Transverse colon (tissue), 4 donors: ENCODE results near the gene SLC9A1.
"Not testable (repeated sequence)": the region's sequence is repeated elsewhere in the genome, so short reads cannot be mapped to it uniquely, and the experiment has no call there.

Experiments used
- POLR2AphosphoS5 ChIP-seq, 3 donors: sonication (generic); formaldehyde crosslinking; IDR thresholded peaks; one replicate each; pipeline ENCODE4 v1.6.1; 2016; ENCODE audit warnings: antibody characterized with exemption in 3 of 3
- TF ChIP-seq, protein P1 (sequence below), 5 experiments: fragments of 200-600 bp in 3 of 5; fragments of 450-650 bp in 2 of 5; sonication (generic) in 3 of 5; IDR thresholded peaks; 1 replicate in 2 of 5; 2 replicates in 3 of 5; pipeline ENCODE4 v1.5.1; 2016 to 2017; ENCODE audit warnings: antibody characterized with exemption in 5 of 5, inconsistent platforms in 3 of 5, mild to moderate bottlenecking in 2 of 5, moderate library complexity in 1 of 5

DNA sequence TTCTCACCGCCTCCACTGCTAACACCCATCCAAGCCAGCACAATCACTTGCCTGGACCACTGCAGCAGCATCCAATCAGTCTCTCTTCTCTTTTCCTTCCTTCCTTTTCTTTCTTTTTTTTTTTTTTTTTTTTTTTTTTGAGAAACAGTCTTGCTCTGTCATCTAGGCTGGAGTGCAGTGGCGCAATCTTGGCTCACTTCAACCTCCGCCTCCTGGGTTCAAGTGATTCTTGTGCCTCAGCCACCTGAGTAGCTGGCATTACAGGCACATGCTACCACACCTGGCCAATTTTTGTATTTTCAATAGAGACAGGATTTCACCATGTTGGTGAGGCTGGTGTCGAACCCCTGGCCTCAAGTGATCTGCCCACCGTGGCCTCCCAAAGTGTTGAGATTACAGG lies 29.8 kb downstream of the SLC9A1 start:
- TF ChIP-seq, protein P1, sequence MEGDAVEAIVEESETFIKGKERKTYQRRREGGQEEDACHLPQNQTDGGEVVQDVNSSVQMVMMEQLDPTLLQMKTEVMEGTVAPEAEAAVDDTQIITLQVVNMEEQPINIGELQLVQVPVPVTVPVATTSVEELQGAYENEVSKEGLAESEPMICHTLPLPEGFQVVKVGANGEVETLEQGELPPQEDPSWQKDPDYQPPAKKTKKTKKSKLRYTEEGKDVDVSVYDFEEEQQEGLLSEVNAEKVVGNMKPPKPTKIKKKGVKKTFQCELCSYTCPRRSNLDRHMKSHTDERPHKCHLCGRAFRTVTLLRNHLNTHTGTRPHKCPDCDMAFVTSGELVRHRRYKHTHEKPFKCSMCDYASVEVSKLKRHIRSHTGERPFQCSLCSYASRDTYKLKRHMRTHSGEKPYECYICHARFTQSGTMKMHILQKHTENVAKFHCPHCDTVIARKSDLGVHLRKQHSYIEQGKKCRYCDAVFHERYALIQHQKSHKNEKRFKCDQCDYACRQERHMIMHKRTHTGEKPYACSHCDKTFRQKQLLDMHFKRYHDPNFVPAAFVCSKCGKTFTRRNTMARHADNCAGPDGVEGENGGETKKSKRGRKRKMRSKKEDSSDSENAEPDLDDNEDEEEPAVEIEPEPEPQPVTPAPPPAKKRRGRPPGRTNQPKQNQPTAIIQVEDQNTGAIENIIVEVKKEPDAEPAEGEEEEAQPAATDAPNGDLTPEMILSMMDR (IDR thresholded peaks at IDR 0.05): not testable (repeated sequence)
- not testable (repeated sequence) for TF ChIP-seq POLR2AphosphoS5 (IDR thresholded peaks at IDR 0.05)
